CD14-positive monocyte (primary cell): Measurements from ENCODE around the gene PAFAH1B2. TPM values are rescaled to one million over a fixed set of nuclear protein-coding genes. Genes with fewer than 3 reads are reported as not detected.
A peak's percentile ranks its signal among the peaks of the same experiment; 100 is the strongest.

ENCODE experiments used
- DNase-seq, 3 donors: peaks; one replicate each; pipeline ENCODE4 v3.0.0-alpha.2; 2011 to 2022
- H2AFZ ChIP-seq: 2 replicates; pipeline ENCODE4 v1.6.0; 2012; ENCODE audit warnings: mild to moderate bottlenecking, low read depth, low read length, inconsistent platforms; ENCODE audit not compliant: insufficient read depth, poor library complexity, severe bottlenecking
- H3K27ac ChIP-seq, 2 donors: 1 replicate in 1 of 2; 2 replicates in 1 of 2; pipeline ENCODE4 v1.5.1; 2012 to 2013; ENCODE audit warnings: low read length in 2 of 2, control low read depth in 1 of 2, inconsistent platforms in 1 of 2, low read depth in 1 of 2, mild to moderate bottlenecking in 1 of 2
- H3K27me3 ChIP-seq, 2 donors: one replicate each; pipeline versions ENCODE4 v1.6.0 to v1.6.1; 2011 to 2013; ENCODE audit warnings: low read length in 2 of 2; ENCODE audit not compliant: control insufficient read depth in 2 of 2, insufficient read depth in 2 of 2
- H3K36me3 ChIP-seq, 2 donors: replicated peaks in 1 of 2; 1 replicate in 1 of 2; 2 replicates in 1 of 2; pipeline versions ENCODE4 v1.5.1 to v1.6.1; 2012 to 2013; ENCODE audit warnings: low read length in 2 of 2, control low read depth in 1 of 2, inconsistent platforms in 1 of 2, mild to moderate bottlenecking in 1 of 2; ENCODE audit not compliant: insufficient read depth in 2 of 2, control insufficient read depth in 1 of 2
- H3K4me1 ChIP-seq, 2 donors: 1 replicate in 1 of 2; 2 replicates in 1 of 2; pipeline versions ENCODE4 v1.5.1 to v1.6.1; 2012 to 2013; ENCODE audit warnings: low read length in 2 of 2, control low read depth in 1 of 2, inconsistent platforms in 1 of 2, mild to moderate bottlenecking in 1 of 2, moderate library complexity in 1 of 2; ENCODE audit not compliant: insufficient read depth in 2 of 2, control insufficient read depth in 1 of 2
- H3K4me2 ChIP-seq: replicated peaks from 2 replicates; pipeline ENCODE3; 2012; ENCODE audit warnings: low read length, moderate library complexity, mild to moderate bottlenecking; ENCODE audit not compliant: poor library complexity, severe bottlenecking; ENCODE audit errors: extremely low read depth
- H3K4me3 ChIP-seq, 3 experiments: fragments of 200-600 bp in 1 of 3; sonication (generic) in 1 of 3; replicated peaks in 1 of 3; 1 replicate in 2 of 3; 2 replicates in 1 of 3; pipeline ENCODE4 v1.5.1; 2011 to 2013; ENCODE audit warnings: low read length in 3 of 3, mild to moderate bottlenecking in 3 of 3, control low read depth in 2 of 3, low read depth in 2 of 3, inconsistent platforms in 1 of 3, moderate library complexity in 1 of 3
- H3K79me2 ChIP-seq: 2 replicates; pipeline ENCODE4 v1.6.0; 2012; ENCODE audit warnings: mild to moderate bottlenecking, control low read depth, inconsistent platforms, low read length, moderate library complexity; ENCODE audit not compliant: insufficient read depth
- H3K9ac ChIP-seq: 2 replicates; pipeline ENCODE4 v1.6.0; 2017; ENCODE audit warnings: low read length, mild to moderate bottlenecking; ENCODE audit not compliant: insufficient read depth, poor library complexity, severe bottlenecking
- H3K9me3 ChIP-seq, 2 donors: replicated peaks in 1 of 2; 1 replicate in 1 of 2; 2 replicates in 1 of 2; pipeline versions ENCODE4 v1.5.1 to v1.6.1; 2012 to 2013; ENCODE audit warnings: low read length in 2 of 2, control low read depth in 1 of 2; ENCODE audit not compliant: control insufficient read depth in 1 of 2, insufficient read depth in 1 of 2
- H4K20me1 ChIP-seq: 2 replicates; pipeline ENCODE4 v1.6.0; 2012; ENCODE audit warnings: mild to moderate bottlenecking, low read length, control low read depth, moderate library complexity; ENCODE audit not compliant: insufficient read depth
- H3K27ac Mint-ChIP-seq, 7 donors: one replicate each; pipeline ENCODE4 v1.8.0; 2020; ENCODE audit warnings: mild to moderate bottlenecking in 7 of 7, mixed read lengths in 7 of 7, moderate library complexity in 6 of 7, inconsistent platforms in 2 of 7
- H3K27me3 Mint-ChIP-seq, 3 donors: one replicate each; pipeline ENCODE4 v1.8.0; 2021 to 2022; ENCODE audit warnings: low read depth in 3 of 3, mild to moderate bottlenecking in 3 of 3, mixed read lengths in 3 of 3, moderate library complexity in 3 of 3, inconsistent platforms in 1 of 3
- H3K36me3 Mint-ChIP-seq, 2 donors: one replicate each; pipeline ENCODE4 v1.8.0; 2020; ENCODE audit warnings: mixed read lengths in 2 of 2, inconsistent platforms in 1 of 2, mild to moderate bottlenecking in 1 of 2
- H3K4me1 Mint-ChIP-seq: one replicate; pipeline ENCODE4 v1.8.0; 2020; ENCODE audit warnings: mild to moderate bottlenecking, mixed read lengths
- H3K4me3 Mint-ChIP-seq, 2 donors: one replicate each; pipeline ENCODE4 v1.8.0; 2020; ENCODE audit warnings: mild to moderate bottlenecking in 2 of 2, mixed read lengths in 2 of 2, moderate library complexity in 1 of 2
- H3K9me3 Mint-ChIP-seq, 7 donors: one replicate each; pipeline ENCODE4 v1.8.0; 2020 to 2022; ENCODE audit warnings: mixed read lengths in 7 of 7, mild to moderate bottlenecking in 6 of 7, moderate library complexity in 6 of 7, inconsistent platforms in 2 of 7
- CTCF ChIP-seq: fragments of 200-600 bp; IDR thresholded peaks from one replicate; pipeline ENCODE4 v1.8.0; 2022; ENCODE audit warnings: antibody characterized with exemption, mild to moderate bottlenecking
- WGBS: methylation state at CpG from one replicate; pipeline ENCODE4 v1.1.5; 2013; ENCODE audit warnings: missing lambda C conversion rate; ENCODE audit not compliant: insufficient coverage; 5-methylcytosine and 5-hydroxymethylcytosine counted together
- intact Hi-C, 2 donors: fragments of 100-400 bp; cut with micrococcal nuclease; formaldehyde crosslinking; loops; one replicate each; pipeline versions ENCODE4 v1.15.0 to v1.15.1; 2023
- polyA plus RNA-seq, 3 donors: library from polyadenylated mRNA; depleted of rRNA in 1 of 3; unstranded in 2 of 3; stranded (reverse) in 1 of 3; fragments of 300-500 nt in 2 of 3; fragments of >200 nt in 1 of 3; fragmentation: Illumina TruSeq in 2 of 3; gene quantifications; 1 replicate in 2 of 3; 2 replicates in 1 of 3; pipeline ENCODE4 v1.2.3, GENCODE V29; 2012 to 2021

The PAFAH1B2 gene
- polyA plus RNA-seq, 3 donors = 16.9 to 25.1 (median 23.7) TPM

- Histone ChIP-seq H3K9me3 (no peaks in the 10 kb centered on the region), H2AFZ (no peak overlapping the region), H3K27me3 (no peaks in the 10 kb centered on the region), H3K4me1 (peaks cover 3 to 7% of the 10 kb centered on the region in 2 donors), H3K4me2 (no peak overlapping the region), H3K27ac (no peak overlapping the region), H4K20me1 (peaks cover 11% of the 10 kb centered on the region), H3K79me2 (peaks cover 17% of the 10 kb centered on the region), H3K36me3 (peaks cover 84 to 98% of the 10 kb centered on the region in 2 donors), H3K4me3 (no peak overlapping the region), H3K9ac (no peak overlapping the region)
- H3K4me3 Mint-ChIP-seq = no peak overlapping the region
- H3K27me3 Mint-ChIP-seq = no peaks in the 10 kb centered on the region
- H3K27ac Mint-ChIP-seq = peak overlapping the region in 1 of 7 donors; percentile 59
- no peak for TF ChIP-seq CTCF
- H3K4me1 Mint-ChIP-seq = peaks cover 9% of the 10 kb centered on the region
- 94% methylated on average over 7 of the region's 9 CpGs for WGBS
- no peaks in the 10 kb centered on the region for H3K9me3 Mint-ChIP-seq
- no peak for DNase-seq
- H3K36me3 Mint-ChIP-seq = peaks cover 87 to 95% of the 10 kb centered on the region in 2 donors
- intact Hi-C loops = loop anchor here (5.0 to 10.0 kb wide), 3 partner anchors 43 to 351 kb away; no protein-coding TSS in a partner anchor
Measured at GRCh38 chr11:117225553-117226170, 81.6 kb downstream of the PAFAH1B2 start.

Other genes with a start within 250 kb of the PAFAH1B2 start
- gene SIK3, start 45.9 kb upstream of the PAFAH1B2 start, polyA plus RNA-seq = 100 to 1,000 TPM in 1 of 3 donors, 10 to 100 TPM in 2; 18.3 to 142 (median 20.0) TPM
- 100 to 1,000 TPM in 1 of 3 donors, 10 to 100 TPM in 2; 21.8 to 177 (median 41.8) TPM for gene SIDT2, start 34.5 kb downstream of the PAFAH1B2 start, polyA plus RNA-seq
- gene TAGLN, start 55.1 kb downstream of the PAFAH1B2 start, polyA plus RNA-seq = 100 to 1,000 TPM in 1 of 3 donors, 1 to 10 TPM in 2; 3.6 to 113 (median 4.0) TPM
- 10 to 100 TPM in 1 of 3 donors, 1 to 10 TPM in 2; 6.1 to 93.8 (median 9.5) TPM for gene PCSK7, start 87.8 kb downstream of the PAFAH1B2 start, polyA plus RNA-seq
- 10 to 100 TPM in 1 of 3 donors, 1 to 10 TPM in 2; 6.4 to 13.8 (median 7.8) TPM for gene RNF214, start 88.4 kb downstream of the PAFAH1B2 start, polyA plus RNA-seq
- gene BACE1-AS, start 147.1 kb downstream of the PAFAH1B2 start, polyA plus RNA-seq = 1 to 10 TPM in 1 of 3 donors, not detected in 2; 2.7 TPM
- gene BACE1, start 172.0 kb downstream of the PAFAH1B2 start, polyA plus RNA-seq = 1 to 10 TPM; 1.6 to 9.1 (median 3.1) TPM
- 10 to 100 TPM in 1 of 3 donors, 1 to 10 TPM in 2; 4.3 to 32.1 (median 8.0) TPM for gene CEP164, start 183.6 kb downstream of the PAFAH1B2 start, polyA plus RNA-seq